Fibroblast of the aortic adventitia (primary cell): ENCODE data around the gene VIT. TPM values are rescaled to one million over a fixed set of nuclear protein-coding genes. Genes with fewer than 3 reads are reported as not detected.
"Not testable (repeated sequence)": the region's sequence is repeated elsewhere in the genome, so short reads cannot be mapped to it uniquely, and the experiment has no call there.

ENCODE experiments used
- DNase-seq: peaks from one replicate; pipeline ENCODE4 v3.0.0-alpha.2; 2010; ENCODE audit warnings: low read depth
- H3K4me3 ChIP-seq: 2 replicates; pipeline ENCODE4 v1.5.1; 2011; ENCODE audit warnings: low read depth, mild to moderate bottlenecking, control low read depth, low read length, moderate library complexity
- CTCF ChIP-seq: IDR thresholded peaks from 2 replicates; pipeline ENCODE4 v1.5.1; 2011; ENCODE audit warnings: mild to moderate bottlenecking, low read length, control low read depth, inconsistent platforms; ENCODE audit not compliant: insufficient read depth
- total RNA-seq: library from RNA; depleted of rRNA; stranded (reverse); fragments of >200 nt; gene quantifications from 2 replicates; pipeline ENCODE4 v1.2.3, GENCODE V29; 2012; ENCODE audit warnings: low replicate concordance

Gene VIT
- total RNA-seq, 1 donor = 12.9 TPM

GRCh38 chr2:36819095-36819711 lies 122.7 kb downstream of the VIT start:
- TF ChIP-seq CTCF = no peak
- H3K4me3 ChIP-seq = no peak overlapping the region
- DNase-seq = no peak

- no peak overlapping the region for H3K4me3 ChIP-seq
- no peak for TF ChIP-seq CTCF
- DNase-seq = no peak
Observed at GRCh38 chr2:36820942-36821605, 124.6 kb downstream of the VIT start.

- no peak for DNase-seq
- no peak overlapping the region for H3K4me3 ChIP-seq
- no peak for TF ChIP-seq CTCF
Observed at GRCh38 chr2:36823862-36824261, 127.4 kb downstream of the VIT start.

GRCh38 chr2:36824273-36824672 lies 127.8 kb downstream of the VIT start:
- no peak overlapping the region for H3K4me3 ChIP-seq
- no peak for DNase-seq
- TF ChIP-seq CTCF = no peak

- not testable (repeated sequence) for H3K4me3 ChIP-seq, DNase-seq
Observed at GRCh38 chr2:36824683-36825082, 128.2 kb downstream of the VIT start.

GRCh38 chr2:36831185-36831584 lies 134.7 kb downstream of the VIT start:
- H3K4me3 ChIP-seq = no peak overlapping the region
- TF ChIP-seq CTCF = no peak
- no peak for DNase-seq

- no peak for DNase-seq
- H3K4me3 ChIP-seq = no peak overlapping the region
- no peak for TF ChIP-seq CTCF
Observed at GRCh38 chr2:36834203-36834602, 137.7 kb downstream of the VIT start.
